ENCODE data around the gene MGAT3.

The MGAT3 gene

DNA sequence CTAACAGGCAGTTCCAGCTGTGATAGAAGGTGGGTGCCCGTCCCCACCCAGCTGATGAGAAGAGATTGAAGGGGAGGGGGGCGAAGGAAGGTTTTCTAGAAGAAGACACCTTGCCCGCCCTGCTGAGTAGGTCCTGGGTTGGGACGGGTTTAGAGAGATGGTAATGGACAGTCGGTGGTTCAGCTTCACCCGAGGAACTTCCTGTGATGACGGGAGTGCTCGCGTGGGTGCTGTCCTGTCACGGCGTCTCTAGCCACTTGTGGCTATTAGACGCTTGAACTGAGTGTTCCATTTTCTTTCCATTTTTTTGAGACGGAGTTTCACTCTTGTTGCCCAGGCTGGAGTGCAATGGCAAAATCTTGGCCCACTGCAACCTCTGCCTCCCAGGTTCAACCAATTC lies 27.6 kb upstream of the MGAT3 start:
- no peak for DNase-seq

DNA sequence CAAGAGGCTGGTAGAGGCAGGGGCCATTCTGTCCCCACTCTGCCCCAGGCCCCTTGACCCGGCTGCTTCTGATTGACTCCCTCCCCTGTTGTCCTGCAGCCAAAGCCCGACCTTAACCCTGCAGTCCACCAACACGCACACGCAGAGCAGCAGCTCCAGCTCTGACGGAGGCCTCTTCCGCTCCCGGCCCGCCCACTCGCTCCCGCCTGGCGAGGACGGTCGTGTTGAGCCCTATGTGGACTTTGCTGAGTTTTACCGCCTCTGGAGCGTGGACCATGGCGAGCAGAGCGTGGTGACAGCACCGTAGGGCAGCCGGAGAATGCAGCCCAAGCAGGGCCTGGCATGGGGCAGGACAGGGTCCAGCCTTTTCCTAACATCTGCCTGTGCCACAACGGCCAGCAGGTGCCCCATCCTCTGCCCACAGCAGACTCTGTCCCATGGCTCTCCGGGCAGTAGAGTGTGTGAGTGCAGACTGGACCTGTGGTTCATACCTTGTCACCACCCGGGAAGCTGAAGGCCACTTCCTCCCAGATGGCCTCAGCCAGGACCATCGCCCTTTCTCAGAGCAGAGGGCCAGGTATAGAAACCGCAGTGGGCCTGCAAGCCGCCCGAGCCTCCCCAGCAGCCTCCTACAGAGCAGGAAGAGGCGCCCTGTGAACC lies 26.8 kb upstream of the MGAT3 start:
- DNase-seq, result no peak

DNA sequence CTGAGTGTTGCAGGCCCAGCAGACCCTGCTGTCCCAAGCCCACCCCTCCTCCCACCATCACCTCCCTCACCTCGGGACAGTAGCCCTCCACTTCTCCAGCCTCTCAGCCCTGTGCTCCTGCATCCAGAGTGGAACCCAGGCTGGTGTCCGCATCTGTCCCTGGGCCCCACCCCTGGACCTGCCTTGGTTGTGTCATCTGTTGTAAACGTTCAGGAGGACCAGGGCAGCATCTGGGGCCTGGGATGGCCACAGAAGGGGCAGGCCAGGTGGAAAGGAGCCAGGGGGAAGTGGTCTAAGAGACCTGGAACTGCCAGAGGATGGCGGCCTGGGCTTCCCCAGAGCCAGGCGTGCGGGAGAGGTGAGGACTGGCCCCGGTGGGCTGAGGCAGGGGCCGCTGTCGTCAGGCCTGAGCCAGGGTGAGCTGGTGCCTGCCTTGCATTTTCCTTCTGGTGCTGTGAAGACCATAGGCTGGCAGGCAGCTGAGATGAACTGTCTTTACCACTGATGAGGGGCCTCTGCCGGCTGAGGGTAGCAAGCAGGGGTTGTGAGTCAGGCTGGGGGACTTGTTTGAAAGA lies 26.1 kb upstream of the MGAT3 start:
- DNase-seq, result no peak

DNA sequence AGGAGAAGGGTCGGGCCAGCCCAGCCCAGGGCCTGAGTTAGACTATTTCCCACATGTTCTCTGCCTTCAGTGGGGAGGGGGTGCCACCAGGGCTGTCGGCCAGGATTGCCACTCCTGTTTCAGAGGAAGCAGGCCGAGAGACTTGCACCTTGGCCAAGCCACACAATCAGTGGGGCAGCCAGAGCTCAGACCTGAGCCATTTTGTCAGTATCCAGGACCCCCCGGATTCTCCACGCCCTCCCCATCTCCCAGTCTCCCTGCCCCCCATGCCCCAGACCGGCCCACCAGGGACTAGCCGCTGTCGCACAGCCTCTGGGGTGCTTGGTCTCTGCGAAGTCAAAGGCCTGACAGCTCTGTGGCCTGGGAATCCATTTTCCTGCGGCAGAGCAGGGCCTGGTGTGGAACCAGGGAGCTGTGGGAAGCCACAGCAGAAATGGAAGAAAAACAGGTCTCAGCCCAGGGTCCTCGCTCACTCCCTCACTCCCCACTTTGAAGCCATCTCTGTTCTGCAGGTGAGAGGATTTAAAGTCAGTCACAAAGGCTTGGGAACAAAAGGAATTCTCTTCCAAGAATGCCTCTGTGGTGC lies 25.5 kb upstream of the MGAT3 start:
- no peak for DNase-seq

DNA sequence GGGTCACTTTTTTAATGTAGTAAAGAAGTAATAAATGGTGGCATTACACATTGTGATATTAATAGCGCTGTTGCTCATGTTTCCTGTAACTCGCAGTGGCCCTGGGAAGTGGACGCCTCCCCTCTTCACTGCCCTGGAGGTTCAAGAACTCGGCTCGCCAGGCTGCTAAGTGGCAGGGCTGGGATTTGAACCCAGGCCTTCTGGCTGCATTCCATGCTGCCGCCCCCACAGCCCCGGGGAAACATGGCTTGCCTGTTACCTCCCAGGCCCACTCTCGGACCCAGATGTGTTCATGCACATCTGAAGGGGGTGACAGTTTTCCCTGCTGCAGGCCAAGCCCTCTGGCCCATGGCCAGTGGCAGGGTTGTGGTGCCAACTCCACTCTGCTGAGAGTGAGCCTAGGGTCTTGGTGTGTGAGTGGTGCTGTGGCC lies 25.0 kb upstream of the MGAT3 start:
- no peak for DNase-seq

DNA sequence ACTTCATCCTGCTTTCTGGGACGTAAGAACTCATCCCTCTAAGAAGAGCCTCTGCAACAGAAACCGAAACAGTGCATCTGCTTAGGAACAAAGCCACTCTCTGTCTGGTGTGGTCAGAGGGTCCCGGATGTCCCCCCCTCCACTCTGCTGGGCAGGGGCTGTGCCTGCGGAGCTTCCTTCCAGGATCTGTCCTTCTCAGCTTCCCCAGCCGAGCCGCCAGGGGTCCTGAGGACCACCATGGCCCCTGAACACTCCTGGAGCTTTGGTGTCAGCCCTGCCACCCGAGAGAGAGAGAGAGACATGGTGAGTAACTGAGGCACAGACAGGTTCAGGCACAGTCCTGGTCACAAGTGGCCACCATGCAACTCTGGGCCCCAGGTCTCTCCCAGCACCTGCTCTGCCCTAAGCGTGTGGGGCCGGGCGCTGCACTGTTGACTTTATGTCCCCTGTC lies 24.4 kb upstream of the MGAT3 start:
- DNase-seq, result no peak

DNA sequence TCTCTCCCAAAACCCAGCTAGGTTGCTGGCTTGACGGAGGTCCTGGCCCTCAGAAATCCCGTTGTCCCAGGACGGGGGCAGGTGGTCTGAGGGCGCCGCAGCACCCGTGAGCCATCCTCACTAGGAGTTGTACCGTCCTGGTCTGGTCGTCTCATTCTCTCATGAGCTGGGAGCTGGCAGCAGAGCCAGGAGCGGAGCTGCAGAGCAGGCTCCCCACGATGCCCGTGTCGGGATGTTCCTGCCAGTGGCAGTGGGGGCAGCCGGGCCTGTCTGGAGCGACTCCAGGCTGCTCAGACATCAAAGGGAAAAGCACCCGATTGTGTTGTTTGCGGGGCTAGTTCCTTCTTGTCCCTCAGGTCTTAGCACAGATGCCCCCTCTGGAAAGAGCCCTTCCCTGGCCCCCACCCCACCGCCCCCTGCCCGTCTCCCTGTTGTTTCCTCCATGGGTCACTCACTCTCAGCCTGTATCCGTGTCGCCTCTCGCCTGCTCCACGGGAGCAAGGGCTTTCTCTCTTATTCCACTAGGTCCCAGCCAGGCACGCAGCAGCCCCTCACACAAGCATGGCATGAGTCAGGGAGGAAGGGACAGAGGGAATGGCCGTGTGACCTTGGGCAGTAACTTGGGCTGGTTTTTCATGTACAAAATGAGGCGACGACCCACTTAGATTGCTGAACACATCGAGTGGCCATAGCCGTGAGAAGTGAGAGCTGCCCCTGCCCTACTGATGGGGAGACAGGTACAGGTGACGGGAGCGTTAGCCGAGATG lies 23.2 kb upstream of the MGAT3 start:
- no peak for DNase-seq

DNA sequence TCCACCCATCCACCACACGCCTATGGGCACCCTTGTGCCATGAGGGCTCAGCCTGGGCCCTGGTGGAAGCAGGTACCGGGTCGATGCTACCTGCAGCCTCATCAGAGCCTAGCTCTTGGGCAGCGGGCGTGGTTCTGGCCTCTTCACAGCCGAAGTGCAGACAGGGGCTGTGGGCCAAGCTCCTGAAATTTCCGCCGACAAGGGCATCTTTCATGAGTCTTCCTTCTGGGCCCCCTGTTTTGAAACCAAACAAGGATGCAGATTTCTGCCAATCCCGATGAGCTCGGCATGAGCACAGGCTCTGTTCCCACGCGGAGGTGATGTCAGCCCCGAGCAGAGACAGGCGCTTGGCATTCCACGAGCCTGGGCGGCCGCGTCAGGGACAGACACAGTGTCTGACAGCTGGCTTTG lies 22.6 kb upstream of the MGAT3 start:
- DNase-seq, result no peak

DNA sequence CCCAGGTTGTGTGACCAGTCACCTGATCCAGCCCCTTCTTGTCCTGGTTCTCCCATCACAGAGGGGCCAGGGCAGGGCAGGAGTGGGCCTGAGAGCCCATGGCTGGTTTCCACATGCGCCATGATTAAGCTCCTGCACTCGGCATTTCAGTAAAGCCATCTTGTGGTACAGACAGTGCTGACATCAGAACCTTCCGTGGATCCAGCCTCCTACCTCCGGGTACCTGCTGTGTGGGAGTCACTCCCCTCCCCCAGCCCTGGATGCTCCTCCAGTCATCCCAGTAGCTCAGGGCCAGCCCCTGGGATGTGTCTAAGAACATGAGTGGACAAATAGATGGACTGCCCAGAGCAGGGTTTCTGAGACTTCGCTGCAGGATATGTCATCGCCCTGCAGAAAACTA lies 22.1 kb upstream of the MGAT3 start:
- no peak for DNase-seq

DNA sequence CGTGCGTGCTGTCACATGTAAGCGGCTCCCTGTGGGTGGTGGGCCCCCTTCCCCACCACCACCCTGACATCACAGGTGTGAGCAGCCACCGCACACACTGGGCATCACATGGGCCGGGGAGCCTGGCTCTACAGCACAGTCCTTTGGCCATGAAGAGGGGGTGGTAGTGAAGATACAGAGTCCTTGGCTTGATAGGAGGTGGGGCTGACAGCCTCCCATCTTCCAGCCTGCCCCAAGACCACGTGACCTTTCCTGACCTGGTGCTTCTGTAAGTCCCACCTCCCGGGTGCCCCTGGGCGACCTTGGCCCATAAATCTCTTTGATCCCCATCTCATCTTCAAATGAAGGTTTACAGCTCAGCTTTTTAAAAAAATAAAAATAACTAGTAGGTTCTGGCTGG lies 21.2 kb upstream of the MGAT3 start:
- DNase-seq, result no peak

DNA sequence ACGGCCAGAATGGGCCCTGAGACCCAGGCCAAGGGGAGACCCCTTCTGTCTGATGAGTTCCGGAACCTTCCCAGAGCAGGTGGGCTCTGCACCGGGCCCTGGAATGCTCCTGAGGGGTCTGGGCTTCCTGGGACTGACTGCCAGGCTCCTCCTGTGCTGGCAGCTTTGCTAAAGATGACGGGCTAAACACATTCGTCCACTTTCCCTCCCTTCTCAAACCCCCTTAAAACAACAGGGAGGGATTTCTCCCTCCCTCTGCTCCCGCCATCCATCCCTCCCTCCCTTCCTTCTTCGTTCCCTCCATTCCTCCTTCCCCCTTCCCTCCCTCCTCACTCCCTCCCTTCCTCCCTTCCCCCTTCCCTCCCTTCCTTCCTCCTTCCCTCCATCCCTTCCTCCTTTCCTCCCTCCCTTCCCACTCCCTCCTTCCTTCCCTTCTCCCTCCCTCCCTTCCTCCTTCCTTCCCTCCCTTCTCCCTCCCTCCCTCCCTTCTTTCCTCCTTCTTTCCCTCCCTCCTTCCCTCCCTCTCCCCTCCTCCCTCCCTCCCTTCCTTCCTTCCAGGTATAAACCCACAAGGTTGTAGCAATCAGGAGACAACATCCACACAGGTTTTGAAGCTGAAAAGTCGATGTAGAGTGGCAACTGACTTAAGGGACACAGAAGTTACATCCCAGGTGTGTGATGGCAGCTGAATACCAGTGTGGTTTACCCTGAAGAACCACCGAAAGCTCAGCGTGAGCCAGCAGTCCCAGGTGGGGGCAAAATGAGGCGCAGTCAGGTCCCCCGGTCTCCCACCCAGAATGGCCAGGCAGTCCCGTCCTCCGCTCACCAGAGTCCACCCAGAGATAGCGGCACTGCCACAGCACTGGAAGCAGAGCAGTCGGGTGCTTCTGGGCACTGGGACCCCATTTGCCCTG lies 18.8 kb upstream of the MGAT3 start:
- DNase-seq, result no peak

DNA sequence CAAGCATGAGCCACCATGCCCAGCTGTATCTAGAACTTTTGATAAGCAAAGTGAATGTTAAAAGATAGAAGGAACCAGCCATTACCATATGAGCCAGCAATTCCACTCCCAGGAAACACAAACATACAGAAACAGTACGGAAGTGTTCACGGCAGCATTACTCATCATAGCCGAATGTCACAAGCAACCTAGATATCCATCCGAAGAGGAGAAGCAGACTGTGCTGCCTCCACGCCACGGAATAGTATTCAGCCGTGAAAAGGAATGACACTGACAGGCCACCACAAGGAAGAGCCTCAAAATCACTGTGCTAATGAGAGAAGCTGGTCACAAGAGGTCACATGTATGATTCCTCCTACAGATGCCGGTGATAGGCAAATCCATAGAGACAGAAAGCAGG lies 17.6 kb upstream of the MGAT3 start:
- no peak for DNase-seq

DNA sequence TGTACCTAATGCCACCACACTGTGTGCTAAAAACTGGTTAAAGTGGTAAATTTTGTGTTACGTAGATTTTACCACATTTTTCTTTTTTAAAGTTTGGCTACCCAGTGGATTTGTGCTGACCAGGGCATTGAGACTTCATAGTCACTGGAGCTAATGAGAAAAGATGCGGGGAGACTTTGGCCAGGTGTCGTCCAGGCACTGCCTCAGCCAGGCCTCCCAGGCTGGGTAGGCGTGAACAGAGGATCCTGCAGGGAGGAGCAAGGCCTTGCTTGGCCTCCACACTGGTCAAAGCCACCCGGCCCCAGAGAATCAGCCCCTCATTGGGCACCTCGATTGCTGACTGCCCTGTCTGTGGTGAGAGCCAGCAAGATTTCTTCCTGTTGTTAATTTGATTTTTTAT lies 13.4 kb upstream of the MGAT3 start:
- DNase-seq, result no peak

DNA sequence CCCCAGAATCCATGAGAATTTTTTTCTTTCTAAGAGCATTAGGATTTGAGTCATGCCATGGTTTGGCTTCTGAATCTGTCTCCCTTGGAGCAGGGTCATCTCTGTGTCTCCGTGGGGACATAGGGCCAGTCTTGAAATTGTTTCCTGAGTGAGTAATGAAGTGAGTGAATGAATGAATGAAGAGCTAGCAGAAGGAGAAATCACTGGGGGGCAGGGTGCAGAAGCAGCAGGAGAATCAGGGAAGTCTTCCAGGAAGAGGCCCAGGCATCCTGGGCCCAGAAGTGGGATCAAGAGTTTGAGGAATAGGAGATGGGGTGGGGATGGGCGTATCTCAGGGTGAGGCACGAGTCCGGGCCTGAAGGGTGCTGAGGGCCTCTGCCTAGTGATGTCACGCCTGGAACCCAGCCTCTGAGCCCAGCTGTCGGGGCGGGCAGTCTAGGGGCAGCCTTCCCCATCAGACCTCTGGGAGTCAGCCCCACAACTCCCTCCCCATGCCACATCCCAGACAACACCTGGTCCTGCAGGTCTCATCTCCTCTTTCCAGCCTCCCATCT lies 12.5 kb upstream of the MGAT3 start:
- no peak for DNase-seq

DNA sequence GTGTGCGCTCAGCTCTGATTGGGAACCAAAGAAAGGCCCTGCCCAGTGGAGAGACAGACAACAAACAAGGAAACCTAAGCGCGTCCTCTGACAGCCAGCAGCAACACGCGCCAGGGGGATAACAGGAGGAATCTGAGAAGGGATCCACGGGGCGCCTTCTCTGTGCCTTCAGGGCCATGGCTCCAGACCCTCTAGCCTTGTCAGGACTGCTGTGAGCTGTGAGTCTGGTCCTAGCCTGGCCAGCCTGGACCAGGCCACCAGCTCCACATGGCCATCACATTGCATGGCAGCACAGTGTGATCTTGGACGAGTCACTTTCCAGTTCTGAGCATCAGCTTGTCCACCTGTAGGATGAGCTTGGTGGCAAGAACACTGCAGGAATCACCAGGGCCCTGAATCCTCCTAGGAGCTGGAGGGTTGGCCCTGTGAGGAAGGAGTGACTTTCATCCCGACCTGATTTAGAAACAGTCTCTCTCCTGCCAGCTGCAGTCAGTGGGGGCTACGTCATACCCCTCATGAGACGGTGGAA lies 11.8 kb upstream of the MGAT3 start:
- no peak for DNase-seq

DNA sequence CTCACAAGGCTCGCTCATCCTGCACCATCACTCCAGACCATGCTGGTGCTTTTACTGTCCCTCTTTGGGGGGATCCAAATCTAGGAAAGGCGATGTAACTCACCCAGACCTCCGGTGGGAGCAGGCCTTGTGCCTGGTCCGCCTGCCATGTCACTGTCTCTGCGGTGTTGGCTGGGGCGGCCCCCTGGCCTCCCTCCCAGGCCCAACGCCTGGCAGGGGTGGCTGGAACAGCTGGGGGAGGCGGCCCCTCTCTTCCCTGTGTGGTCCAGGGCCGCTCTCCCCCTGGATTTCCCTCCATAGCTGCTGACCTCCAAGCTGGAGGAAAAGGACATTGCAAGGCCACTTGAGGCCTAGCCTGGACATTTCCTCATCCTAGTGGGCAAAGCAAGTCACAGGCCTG lies 11.1 kb upstream of the MGAT3 start:
- DNase-seq, result no peak

DNA sequence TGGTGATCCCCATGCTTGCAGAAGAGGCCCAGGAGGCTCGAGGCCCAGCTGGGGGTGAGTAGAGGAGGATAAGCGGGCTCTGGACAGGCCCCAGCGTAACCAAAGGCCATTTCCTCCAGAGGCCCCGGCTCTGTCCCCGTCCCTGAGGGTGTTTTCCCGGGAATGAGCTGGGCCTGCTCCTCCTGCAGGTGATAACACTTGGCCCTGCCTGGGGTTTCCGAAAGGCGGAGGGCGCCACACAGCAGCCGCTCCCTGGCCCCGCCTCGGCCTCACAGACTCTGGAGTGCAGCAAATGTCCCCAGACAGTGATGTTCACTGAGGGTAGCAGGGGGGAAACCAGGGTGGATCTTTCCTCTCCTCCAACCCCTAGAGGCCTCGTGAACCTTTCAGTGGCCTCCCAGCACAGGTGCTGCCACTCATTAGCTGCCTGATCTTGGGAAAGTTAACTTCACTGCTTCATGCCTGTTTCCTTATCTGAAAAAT lies 10.5 kb upstream of the MGAT3 start:
- no peak for DNase-seq

DNA sequence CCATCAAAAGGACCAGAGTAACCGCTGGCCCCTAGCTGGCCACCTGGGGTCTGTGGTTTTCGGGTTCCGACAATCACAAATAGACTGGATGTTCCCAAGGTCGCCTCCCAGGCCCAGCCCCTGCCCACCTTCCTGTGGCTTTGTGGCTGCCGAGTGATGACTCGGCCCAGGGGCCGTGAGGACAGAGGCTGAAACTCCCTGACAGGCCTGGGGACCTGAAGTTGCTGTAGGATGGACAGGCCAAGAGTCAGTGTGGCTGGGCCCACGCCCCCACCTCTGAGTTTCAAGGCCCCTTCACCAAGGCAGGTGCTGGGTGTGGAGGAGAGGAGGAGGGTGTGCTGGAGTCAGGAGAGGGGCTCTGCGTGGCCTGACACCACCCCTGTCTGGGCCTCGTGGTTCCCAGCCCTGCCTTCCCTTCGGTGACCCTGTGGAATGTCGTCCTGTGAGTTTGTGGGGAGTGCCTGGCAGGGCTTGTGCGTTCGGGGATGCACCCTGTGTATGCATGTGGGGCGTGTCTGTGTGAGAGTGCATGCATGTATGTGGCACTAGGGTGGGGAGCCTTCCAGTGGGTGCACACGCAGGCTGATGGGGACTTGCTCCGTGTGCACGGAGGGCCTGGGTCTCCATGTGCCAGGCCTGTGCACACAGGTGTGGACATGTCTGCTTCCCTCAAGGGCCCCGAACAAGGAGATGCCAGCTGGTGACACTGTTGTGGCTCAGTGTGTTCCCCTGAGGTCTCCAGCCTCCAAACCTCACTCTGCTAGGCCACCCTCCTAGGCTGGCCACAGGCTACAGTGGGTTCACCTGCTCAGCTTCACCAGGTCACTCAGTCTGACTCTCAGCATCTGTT lies 8.4 kb upstream of the MGAT3 start:
- no peak for DNase-seq

DNA sequence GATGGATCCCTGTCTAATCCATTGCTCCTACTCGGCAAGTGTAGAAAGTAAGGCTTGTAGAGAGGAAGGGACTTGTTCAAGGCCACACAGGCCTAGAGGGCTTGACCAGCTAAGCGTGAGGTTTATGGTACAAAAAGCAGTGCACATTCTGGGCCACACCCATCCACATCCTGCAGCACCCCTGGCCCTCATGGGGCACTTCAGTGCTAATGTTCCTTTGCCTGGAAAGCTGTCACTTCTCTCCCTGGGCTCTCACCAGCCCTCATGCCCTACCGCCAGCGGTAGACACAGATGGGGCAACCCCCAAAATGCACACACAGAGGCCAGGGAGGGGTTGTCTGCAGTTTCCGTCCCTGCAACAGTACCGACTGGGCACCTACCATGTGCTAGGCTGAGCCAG lies 7.1 kb upstream of the MGAT3 start:
- DNase-seq, result no peak

DNA sequence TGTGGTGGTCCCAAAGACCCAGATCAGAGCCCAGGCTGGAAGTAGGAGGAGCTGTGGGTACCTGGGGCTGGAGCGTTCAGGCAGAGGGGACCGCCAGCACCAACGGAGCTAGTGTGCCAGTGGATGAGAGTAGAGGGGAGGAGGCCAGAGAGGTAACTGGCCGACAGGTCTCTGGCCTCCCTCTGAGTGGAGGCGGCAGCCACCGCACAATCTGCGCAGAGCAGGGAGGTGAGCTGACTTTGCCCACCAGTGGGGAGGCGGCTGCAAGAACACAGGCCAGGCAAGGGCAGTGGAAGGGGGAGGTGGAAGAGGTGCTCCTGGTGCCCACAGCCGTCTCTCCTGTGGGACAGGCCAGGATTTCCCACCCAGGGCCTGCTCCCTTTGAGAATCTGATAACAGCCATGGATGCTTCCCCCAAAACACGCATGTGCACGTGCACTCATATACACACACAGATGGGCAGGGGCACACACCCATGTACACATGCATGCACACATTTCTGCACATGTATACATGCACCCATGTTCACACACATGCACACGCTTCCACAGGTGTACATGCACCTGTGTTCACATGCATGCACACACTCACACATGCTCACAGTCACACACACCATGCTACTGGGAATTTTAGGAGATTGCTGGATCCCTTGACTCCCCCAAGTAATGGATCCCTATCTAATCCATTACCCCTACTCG lies 6.4 kb upstream of the MGAT3 start:
- DNase-seq, result no peak

DNA sequence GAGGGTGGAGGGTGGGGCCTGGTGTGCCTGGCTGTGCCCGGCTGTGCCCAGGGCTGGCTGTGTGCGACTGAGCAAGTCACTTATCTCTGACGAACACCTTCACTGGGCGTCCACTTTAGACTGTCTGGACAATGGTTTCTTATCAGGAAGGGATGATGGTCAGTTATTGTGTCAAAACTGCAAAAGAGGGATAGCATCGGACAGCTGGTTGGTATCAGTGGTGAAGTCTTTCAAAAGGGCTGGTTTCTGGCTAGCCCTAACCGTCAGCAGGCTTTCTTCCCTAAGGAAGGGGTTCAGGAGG lies 4.1 kb upstream of the MGAT3 start:
- DNase-seq, result no peak
